GM19239 (cell line): ENCODE data around the gene COL21A1.

ENCODE experiments used
- DNase-seq: peaks from one replicate; pipeline ENCODE4 v3.0.0; 2011; ENCODE audit warnings: low spot score; ENCODE audit not compliant: insufficient read length
- FAIRE-seq: peaks from 2 replicates; lab custom pipeline; 2011; peaks lifted over from hg19 to GRCh38; lab: Jason Lieb, UNC

Gene COL21A1

DNA sequence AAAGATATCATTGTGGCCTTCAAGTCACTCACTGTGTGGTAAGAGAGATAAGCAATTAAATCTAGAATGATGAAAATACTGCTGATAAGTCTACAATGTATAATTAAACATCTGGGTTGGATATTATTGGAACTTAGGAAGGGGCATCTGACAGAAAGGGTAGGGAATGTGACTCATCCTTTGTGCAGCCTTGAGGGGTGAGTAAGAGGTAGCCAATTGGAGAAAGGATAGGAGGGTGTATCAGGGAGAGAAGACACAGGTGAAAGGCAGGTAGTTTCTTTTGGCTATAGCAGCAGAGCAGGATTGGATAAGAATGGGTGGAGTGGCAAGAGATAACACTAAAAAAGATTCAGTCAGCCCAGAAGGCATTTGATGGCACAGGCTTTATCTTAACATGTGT, 182.0 kb downstream of the COL21A1 start:
- FAIRE-seq (no peak), DNase-seq (no peak)

DNA sequence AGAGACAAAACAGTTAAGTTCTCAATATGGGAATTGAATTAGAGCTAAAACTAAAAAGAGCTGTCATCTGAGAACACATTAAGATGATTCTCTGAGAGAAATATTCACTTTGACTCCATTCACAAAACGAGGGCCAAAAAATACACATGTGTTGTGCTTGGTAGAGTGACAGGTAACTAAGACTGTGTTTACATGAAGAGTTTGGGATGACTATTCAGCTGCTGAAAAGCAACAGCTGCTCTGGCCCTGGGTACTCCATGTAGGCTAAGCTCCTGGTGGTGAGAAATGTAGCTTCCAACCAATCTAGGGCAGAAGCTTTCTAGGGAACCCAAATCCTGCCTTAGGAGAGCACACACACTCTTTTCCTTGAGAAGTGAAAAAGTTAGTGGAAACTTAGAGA, 184.5 kb downstream of the COL21A1 start:
- no peak for FAIRE-seq
- no peak for DNase-seq

DNA sequence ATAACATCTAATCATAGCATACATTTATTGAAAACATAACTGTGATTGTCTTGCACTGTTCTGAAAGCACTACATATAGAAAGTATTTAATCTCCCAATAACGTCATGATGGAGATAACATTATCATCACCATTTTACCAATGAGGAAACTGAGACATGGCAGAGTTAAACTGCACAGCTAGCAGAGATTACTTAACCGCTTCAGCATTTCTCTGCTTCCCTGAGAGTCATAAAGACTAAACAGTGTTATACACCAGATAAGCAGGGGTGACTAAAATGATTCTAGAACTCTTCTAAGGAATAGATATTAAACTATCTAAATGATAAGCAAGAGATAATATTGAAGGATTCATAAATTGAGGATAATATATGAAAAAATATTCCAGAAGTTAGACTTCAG, 188.7 kb downstream of the COL21A1 start:
- FAIRE-seq (no peak), DNase-seq (no peak)

DNA sequence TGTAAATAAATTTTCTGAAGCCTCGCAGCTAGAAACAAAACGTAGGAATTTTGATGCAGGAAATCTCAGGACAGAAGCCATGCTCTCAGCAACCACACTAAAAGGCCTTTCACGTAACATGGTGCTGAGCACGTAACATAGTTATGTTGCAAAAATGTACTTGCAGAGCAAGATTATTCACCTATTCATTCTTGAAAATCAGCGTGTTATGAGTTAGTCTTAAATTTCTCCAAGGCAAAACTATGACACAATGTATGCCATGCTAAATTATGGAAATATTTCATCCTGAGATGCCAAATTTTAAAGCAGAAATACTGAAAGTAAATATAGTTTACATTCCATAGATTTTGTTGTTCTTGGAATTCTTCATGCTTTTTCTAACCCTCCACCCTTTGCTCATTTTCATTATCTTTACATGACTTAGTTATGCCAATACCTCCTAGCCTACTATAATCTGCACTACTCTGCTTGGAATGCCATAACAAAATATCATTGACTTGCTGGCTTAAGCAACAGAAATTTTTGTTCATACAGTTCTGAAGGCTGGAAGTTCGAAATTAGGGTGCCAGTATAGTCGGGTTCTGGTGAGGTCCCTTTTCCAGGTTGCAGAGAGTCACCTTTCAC, 192.2 kb downstream of the COL21A1 start:
- FAIRE-seq = no peak

DNA sequence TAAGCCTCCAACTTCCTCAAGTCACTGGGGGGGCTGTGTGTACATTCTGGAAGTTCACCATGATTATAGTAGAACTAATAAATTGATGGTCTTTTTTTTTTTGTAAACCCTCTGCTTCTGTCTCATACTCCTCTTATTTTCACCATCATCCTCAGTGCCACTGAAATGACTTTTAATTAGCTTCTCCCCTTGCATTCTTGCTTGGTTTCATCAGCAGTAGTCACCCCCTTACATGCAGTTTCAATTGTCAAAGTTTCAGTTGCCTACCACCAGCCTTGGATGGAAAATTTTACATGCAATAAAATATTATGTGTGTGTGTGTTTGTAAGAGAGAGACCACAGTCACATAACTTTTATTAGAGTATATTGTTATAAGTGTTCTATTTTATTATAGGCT, 196.2 kb downstream of the COL21A1 start:
- FAIRE-seq (no peak), DNase-seq (no peak)

More for the DNA sequence above, 192.2 kb downstream of the COL21A1 start:
- no peak for DNase-seq

DNA sequence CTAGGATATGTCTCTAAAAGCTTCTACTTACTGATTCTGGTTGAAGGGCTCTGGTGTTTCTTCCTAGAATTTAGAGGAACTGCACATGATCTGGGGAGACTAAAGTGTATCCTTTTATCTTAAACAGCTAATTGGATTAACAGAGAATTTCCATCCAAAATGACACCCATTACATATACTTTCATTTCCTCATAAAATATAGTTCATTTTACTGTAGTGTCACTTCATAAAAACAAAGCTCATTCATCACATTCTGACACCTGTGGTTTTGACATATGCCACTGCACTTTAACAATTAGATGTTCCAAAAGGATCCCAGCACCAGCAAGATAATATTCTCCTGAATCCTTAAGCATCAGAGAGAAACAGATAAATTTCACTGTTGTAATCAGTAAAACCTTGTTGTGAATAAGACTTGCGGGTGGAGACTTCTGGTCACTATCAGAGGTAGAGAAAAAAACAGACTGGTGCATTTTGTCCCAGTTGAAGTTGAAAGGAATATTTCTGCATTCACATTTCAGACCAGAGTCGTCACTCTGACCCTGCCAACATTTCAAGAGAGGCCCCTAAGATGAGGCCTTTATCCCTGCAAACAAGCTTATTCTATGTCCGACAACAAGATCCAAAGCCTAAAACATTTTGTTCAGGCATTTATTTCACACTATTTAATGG, 196.7 kb downstream of the COL21A1 start:
- FAIRE-seq (no peak), DNase-seq (no peak)

DNA sequence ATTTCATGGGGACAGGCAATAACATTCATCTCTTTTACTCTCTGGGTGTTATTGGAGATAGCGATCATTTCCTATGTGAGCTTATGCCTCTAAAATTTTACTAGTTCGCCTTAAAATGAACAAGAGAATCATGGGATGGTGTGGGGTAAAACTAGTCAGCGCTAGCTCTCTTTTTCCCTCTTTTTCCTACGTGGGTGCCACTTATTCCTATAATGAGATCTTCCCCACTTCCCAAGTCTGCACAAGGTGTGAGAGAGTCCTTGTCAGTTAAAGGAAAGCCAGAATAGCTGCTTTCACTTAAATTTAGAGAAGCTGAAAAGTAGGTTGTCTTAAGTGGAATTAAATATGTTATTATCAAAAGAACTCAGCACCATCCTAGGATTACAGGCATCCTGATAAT, 198.8 kb downstream of the COL21A1 start:
- no peak for DNase-seq
- no peak for FAIRE-seq

DNA sequence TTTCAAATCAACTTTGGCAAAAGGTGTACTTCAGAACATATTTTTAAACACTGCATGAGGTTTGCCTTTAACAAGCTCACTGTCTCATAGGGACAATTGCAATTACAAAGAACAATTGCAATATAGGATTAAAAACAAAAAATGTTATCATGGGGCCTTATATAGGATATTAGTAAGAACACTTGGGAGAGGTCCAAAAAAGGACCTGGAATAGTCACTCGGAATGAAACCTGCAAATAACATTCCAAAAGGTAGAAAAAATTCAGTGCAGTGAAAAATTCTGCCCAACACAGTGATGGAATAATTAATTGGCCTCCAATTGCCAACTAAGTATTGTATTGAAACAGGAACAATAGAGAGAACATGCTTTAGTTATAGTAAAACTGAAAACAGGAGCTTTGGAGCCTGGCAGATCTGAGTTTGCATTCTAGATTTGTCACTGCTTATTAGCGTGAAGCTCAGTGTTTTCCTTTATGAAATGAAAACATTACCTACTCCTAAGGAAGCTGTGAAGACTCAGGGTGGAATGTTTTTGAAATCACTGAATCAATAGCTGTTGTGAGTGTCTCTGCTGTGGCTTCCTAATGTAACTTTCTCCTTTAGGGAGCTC, 199.3 kb downstream of the COL21A1 start:
- DNase-seq (no peak), FAIRE-seq (no peak)

DNA sequence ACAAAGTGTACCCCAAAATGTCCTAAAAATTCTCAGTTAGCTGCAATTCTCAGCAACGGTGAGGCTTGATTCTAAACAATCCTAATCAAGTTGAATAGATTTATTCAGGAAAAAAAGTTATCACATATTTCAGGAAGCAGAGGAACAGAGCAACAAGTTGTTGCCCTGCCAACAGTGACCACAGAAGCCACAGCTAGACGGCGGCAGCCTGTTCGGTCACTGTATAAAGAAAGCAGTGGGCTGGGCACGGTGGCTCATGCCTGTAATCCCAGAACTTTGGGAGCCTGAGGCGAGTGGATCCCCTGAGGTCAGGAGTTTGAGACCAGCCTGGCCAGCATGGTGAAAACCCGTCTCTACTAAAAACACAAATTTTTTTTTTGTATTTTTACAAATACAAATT, 200.8 kb downstream of the COL21A1 start:
- FAIRE-seq = no peak
- no peak for DNase-seq

DNA sequence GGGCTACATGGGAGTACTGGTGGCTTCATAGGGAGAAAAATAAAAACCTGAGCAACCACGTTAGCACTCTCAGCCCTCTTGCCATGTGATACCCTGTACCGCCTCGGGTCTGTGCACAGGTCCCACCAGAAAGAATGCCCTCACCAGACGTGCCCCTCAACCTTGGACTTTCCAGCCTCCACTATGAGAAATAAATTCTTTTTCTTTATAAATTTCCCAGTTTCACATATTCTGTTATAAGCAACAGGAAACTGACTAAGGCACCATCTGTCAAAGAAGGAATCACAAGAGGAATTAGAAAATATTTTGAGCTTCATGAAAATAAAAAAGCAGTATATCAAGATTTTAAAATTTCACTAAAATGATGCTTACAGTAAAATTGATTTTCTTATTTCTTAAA, 203.6 kb downstream of the COL21A1 start:
- FAIRE-seq = no peak

DNA sequence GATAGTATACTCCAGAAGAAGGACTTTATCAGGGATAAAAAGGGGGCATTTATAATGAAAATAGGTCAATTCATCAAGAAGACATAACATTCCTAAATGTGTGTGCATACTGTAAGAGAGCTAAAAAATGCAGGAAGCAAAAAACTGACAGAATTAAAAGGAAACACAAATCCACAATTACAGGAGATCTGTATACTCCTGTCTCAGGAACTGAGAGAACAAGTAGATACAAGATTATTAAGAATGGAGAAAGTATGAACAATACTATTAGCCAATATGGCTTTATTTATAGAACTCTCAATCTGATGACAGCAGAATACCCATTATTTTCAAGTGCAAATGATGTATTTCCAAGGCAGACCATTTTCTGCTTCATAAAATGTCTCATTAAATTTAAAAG, 204.3 kb downstream of the COL21A1 start:
- DNase-seq (no peak), FAIRE-seq (no peak)

More for the DNA sequence above, 203.6 kb downstream of the COL21A1 start:
- DNase-seq = no peak

DNA sequence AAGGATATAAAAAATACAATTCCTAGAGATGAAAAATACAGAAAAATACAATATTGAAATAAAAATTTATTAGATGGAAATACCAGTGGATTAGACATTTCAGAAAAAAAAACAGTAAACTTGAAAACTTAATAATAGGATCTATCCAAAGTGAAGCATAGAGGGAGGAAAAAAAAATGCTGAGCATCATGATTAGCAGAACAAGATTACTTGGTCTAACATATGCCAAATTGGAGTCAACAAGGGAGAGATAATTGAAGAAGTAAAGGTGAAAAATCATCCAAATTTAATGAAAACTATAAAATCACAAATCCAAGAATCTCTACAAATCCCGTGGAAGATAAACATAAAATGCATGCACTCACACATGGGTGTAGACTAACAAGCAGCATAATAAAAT, 205.8 kb downstream of the COL21A1 start:
- FAIRE-seq = no peak

DNA sequence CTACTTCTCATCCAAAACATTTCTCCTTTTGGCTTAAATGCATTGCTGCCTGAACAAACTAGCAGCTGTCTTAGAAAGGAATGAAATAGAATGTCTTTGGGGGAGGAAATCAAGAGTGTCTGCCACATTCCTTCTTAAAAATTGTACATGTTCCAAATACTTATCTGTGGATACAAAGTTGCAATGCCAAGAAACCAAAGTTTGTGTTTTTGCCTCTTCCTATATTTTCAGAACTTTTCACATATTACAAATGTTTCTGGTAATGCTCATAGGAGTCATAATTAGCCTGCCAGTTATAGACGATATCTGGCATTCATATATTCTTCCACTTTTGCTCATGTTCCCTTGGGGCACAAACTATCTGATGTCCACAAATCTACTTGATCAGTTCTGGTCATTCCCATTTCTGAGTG, 206.5 kb downstream of the COL21A1 start:
- FAIRE-seq = no peak
- no peak for DNase-seq

More for the DNA sequence above, 205.8 kb downstream of the COL21A1 start:
- no peak for DNase-seq

DNA sequence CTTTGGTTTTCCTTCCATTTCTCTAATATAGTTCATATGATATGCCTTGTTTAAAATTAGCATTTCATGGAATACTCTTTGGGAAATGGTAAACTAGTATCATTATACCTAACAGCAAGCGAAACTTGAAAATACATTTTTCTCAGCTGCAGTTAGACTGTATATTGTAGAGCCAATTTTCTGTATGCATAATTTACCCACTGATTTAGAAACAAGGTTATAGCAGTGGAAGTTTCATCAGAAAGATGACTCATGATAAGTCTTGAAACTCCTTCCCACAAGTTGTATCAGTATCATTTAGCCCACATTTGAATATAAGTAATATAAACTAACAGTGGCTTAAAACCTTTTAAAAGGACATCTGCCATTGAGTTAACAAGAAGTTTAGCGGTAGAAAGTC, 207.2 kb downstream of the COL21A1 start:
- DNase-seq = no peak
- no peak for FAIRE-seq

DNA sequence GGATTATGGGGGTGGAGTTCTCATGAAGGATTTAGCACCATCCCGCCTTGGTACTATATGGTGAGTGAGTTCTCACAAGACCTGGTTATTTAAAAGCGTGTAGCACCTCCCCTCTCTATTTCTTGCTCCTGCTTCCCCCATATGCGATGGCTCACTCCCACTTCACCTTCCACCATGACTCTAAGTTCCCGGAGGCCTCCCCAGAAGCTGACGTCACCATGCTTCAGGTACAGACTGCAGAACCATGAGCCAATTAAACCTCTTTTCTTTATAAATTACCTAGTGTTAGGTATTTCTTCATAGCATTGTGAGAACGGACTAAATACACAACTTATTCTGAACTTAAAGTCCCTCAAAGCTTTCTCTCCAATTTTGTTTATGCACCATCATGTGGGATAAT, 208.6 kb downstream of the COL21A1 start:
- FAIRE-seq (no peak), DNase-seq (no peak)

DNA sequence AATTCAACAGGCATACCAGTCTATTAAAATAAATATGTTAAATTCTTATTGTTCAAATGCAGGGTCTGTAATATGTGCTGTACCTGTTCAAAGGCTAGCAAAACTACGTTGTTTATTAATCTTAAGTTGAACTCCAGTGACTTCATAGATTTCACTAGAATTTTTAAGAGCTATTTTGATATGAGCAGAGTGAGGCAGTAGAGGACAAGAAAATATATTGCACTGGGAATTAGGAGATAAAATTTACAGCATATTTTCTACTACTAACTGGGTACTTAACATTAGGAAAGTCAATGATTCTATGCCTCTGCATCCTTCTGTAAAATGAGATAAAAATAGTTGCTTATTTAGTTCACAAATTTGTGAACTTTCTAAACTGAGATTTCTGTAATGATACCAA, 209.8 kb downstream of the COL21A1 start:
- FAIRE-seq (no peak), DNase-seq (no peak)

DNA sequence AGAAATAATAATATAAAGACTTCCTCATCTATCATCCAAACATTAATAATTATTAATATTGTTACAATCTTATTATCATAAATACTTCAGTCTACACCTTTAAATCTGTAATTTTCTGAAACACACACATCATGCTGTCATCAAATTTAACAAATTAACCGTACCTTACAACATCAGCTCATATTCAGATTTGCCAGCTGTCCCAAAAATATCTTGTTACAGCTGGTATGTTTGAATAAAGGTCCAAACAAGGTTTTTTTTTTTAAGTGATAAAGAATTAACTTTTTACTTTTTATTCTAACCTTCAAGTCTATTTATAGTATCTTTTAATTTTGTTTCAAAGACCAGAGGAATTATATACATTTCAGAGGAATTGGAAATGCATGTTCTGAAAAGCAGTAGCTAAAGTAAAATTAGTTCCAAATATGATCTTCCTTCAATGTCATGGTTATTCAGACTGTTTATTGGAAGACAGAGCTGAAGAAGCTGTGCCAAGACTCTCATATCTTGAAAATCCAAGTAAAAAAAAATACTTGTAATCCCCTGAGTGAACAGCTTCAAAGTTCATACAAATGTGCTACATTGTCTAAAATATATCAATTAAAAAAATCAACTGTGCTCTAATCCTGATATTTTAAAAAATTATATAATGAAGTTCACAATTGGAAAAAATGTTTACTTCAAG, 210.3 kb downstream of the COL21A1 start:
- DNase-seq (no peak), FAIRE-seq (no peak)

DNA sequence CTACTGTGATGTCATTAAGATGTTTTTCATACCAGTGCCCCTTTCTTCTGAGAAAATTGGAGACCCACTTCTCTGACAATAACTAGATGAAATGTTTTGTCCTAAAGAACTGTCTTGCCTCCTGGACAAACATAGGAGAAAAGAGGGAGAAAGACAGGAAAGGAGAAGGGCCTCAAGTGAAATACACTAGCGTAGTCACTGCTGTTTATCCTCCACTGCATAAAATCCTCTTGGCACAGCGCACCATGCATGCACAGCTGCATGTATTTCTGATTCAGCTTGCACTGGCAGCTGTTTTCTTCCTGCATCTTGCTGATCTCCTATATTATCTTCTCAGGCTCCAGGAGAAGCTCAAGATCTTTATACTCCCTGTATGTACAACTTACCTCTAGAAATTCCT, 214.0 kb downstream of the COL21A1 start:
- FAIRE-seq (no peak), DNase-seq (no peak)

DNA sequence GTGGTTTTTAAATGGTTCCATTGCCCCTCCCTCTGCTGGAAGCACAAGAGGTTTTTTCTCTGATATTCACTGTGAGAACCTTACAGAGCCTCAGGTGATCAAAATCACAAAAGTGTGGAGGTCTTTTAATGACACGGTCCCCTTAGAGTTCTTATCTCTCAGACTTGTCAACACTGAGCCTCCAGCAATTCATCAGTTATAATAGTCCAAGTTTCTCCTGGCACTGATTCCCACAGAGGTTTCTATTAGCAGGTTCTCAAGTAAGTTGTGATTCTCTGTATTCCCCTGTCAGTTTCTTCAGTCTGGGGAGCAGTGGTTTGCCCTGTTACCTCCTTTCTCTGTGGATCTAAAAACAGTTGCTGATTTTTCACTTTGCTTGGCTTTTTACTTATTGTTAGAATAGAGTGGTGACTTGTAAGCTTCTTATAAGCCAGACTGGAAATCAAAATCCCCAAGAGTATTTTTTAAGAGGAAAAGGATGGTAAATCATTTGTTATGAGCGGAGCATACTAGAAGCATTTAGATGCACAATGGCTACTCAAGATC, 214.6 kb downstream of the COL21A1 start:
- FAIRE-seq = no peak
- no peak for DNase-seq

DNA sequence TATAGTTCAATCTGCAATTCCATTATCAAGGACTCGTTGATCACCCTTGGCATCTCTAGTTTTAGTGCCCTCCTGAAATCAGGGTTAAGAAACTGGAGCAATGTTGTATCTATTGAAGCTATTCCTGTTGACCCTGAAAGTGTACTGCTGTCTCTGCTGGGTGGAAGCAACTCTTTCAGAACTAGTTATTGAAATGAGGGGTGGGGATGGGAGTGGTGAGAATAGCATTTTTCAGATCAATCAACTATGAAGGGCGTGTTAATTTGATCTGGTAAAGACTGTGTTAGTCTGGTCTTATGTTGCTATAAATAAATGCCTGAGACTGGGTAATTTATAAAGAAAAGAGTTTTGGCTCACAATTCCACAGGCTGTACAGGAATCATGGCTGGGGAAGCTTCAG, 219.5 kb downstream of the COL21A1 start:
- no peak for FAIRE-seq
- DNase-seq = no peak
